Esophagus squamous epithelium (tissue), 5 donors: ENCODE measurements around the gene FAM13B. TPM values are rescaled to one million over a fixed set of nuclear protein-coding genes. Genes with fewer than 3 reads are reported as not detected.
"Not testable (repeated sequence)": the region's sequence is repeated elsewhere in the genome, so short reads cannot be mapped to it uniquely, and the experiment has no call there.

Experiments used
- DNase-seq: peaks from one replicate; lab custom pipeline; 2025; lab: John Stamatoyannopoulos, UW
- H3K27ac ChIP-seq, 4 donors: fragments of 200-600 bp; sonication (generic); one replicate each; pipeline ENCODE4 v1.5.1; 2016 to 2019; ENCODE audit warnings: mild to moderate bottlenecking in 1 of 4
- H3K27me3 ChIP-seq, 4 donors: fragments of 200-600 bp; sonication (generic); 1 replicate in 3 of 4; 2 replicates in 1 of 4; pipeline versions ENCODE4 v1.5.1 to v1.6.0; 2017 to 2021; ENCODE audit warnings: antibody characterized with exemption in 1 of 4
- H3K36me3 ChIP-seq, 3 donors: fragments of 200-600 bp; sonication (generic); one replicate each; pipeline ENCODE4 v1.5.1; 2016 to 2019
- H3K4me1 ChIP-seq, 3 donors: fragments of 200-600 bp; sonication (generic); one replicate each; pipeline ENCODE4 v1.5.1; 2017 to 2019
- H3K4me3 ChIP-seq, 4 donors: fragments of 200-600 bp; sonication (generic); 1 replicate in 3 of 4; 2 replicates in 1 of 4; pipeline ENCODE4 v1.5.1; 2016 to 2019; ENCODE audit warnings: mild to moderate bottlenecking in 2 of 4, moderate library complexity in 1 of 4
- H3K9me3 ChIP-seq, 3 donors: fragments of 200-600 bp; sonication (generic); one replicate each; pipeline ENCODE4 v1.5.1; 2016 to 2019
- CTCF ChIP-seq, 6 experiments: fragments of 450-650 bp in 4 of 6; fragments of 200-600 bp in 2 of 6; sonication (generic) in 2 of 6; IDR thresholded peaks; one replicate each; pipeline ENCODE4 v1.5.1; 2016 to 2019; ENCODE audit warnings: antibody characterized with exemption in 6 of 6, mild to moderate bottlenecking in 4 of 6, moderate library complexity in 4 of 6
- POLR2A ChIP-seq, 4 donors: fragments of 450-650 bp; IDR thresholded peaks; one replicate each; pipeline ENCODE4 v1.6.1; 2017; ENCODE audit warnings: antibody characterized with exemption in 4 of 4, mild to moderate bottlenecking in 4 of 4, moderate library complexity in 3 of 4
- WGBS, 2 donors: methylation state at CpG; one replicate each; pipeline ENCODE4 v1.1.5; 2018; 5-methylcytosine and 5-hydroxymethylcytosine counted together
- intact Hi-C: fragments of 100-400 bp; cut with DNase I; formaldehyde crosslinking; loops from one replicate; pipeline ENCODE4 v1.15.0; 2022
- total RNA-seq, 4 donors: library from RNA; depleted of rRNA; stranded (reverse); fragments of >200 nt; gene quantifications; one replicate each; pipeline ENCODE4 v1.1.0, GENCODE V29; 2016
- donor health status: DM: yes; HTN: yes; CAD: no.

Gene FAM13B
- total RNA-seq, 4 donors from 2014 or later, result 12.2 to 46.0 (median 13.9) TPM

- Histone ChIP-seq H3K9me3 (no peaks in the 10 kb centered on the region), H3K4me3 (no peak overlapping the region), H3K36me3 (no peaks in the 10 kb centered on the region), H3K27me3 (peaks cover 0 to 16% (median 0%) of the 10 kb centered on the region in 4 donors), H3K27ac (no peak overlapping the region), H3K4me1 (no peaks in the 10 kb centered on the region)
- DNase-seq, result no peak
- no peak for TF ChIP-seq POLR2A (IDR thresholded peaks at IDR 0.05)
- no peak for TF ChIP-seq CTCF (IDR thresholded peaks at IDR 0.05)
- intact Hi-C loops, result no loop called here
- WGBS, 2 donors, result 43 to 45% methylated on average over 3 of the region's 3 CpGs
Observed at GRCh38 chr5:138054206-138054605, 21.3 kb upstream of the FAM13B start.

GRCh38 chr5:138053554-138053953, 20.7 kb upstream of the FAM13B start:
- no peak for DNase-seq
- Histone ChIP-seq H3K4me1 (no peaks in the 10 kb centered on the region), H3K9me3 (no peaks in the 10 kb centered on the region), H3K27me3 (peaks cover 0 to 16% (median 0%) of the 10 kb centered on the region in 4 donors), H3K36me3 (no peaks in the 10 kb centered on the region), H3K27ac (no peak overlapping the region), H3K4me3 (no peak overlapping the region)
- TF ChIP-seq CTCF (IDR thresholded peaks at IDR 0.05), result no peak
- TF ChIP-seq POLR2A (IDR thresholded peaks at IDR 0.05), result no peak
- WGBS, 2 donors, result 64 to 74% methylated on average over 3 of the region's 3 CpGs
- intact Hi-C loops, result no loop called here

- H3K27me3 ChIP-seq, result peaks cover 0 to 16% (median 0%) of the 10 kb centered on the region in 4 donors
- H3K27ac ChIP-seq, H3K9me3 ChIP-seq, H3K4me3 ChIP-seq, intact Hi-C loops, DNase-seq, H3K36me3 ChIP-seq, H3K4me1 ChIP-seq: not testable (repeated sequence)
- WGBS, 2 donors, result 73 to 100% methylated on average over 1 of the region's 1 CpG
Observed at GRCh38 chr5:138052718-138053117, 19.8 kb upstream of the FAM13B start.

GRCh38 chr5:138051441-138052296, 18.8 kb upstream of the FAM13B start:
- 72 to 74% methylated on average over 9 of the region's 9 CpGs for WGBS, 2 donors
- Histone ChIP-seq H3K27me3 (peaks cover 0 to 16% (median 0%) of the 10 kb centered on the region in 4 donors), H3K4me1 (no peaks in the 10 kb centered on the region), H3K27ac (no peak overlapping the region), H3K4me3 (no peak overlapping the region), H3K36me3 (no peaks in the 10 kb centered on the region), H3K9me3 (no peaks in the 10 kb centered on the region)
- intact Hi-C loops, result no loop called here
- no peak for TF ChIP-seq CTCF (IDR thresholded peaks at IDR 0.05)
- no peak for TF ChIP-seq POLR2A (IDR thresholded peaks at IDR 0.05)
- DNase-seq, result no peak

- DNase-seq, H3K27ac ChIP-seq: not testable (repeated sequence)
- 91 to 92% methylated on average over 3 of the region's 3 CpGs for WGBS, 2 donors
Observed at GRCh38 chr5:138045283-138045682, 12.4 kb upstream of the FAM13B start.

GRCh38 chr5:138038826-138039225, 5.9 kb upstream of the FAM13B start:
- H3K27ac ChIP-seq, result no peak overlapping the region
- H3K27me3 ChIP-seq, result no peaks in the 10 kb centered on the region
- H3K4me1 ChIP-seq, result peaks cover 0 to 11% (median 6%) of the 10 kb centered on the region in 3 donors
- no peak overlapping the region for H3K4me3 ChIP-seq
- no peaks in the 10 kb centered on the region for H3K9me3 ChIP-seq
- TF ChIP-seq POLR2A (IDR thresholded peaks at IDR 0.05), result no peak
- TF ChIP-seq CTCF (IDR thresholded peaks at IDR 0.05), result no peak
- no peak for DNase-seq
- no peaks in the 10 kb centered on the region for H3K36me3 ChIP-seq
- 40 to 67% methylated on average over 1 of the region's 1 CpG for WGBS, 2 donors
- intact Hi-C loops, result no loop called here

More at GRCh38 chr5:138045283-138045682, 12.4 kb upstream of the FAM13B start:
- H3K27me3 ChIP-seq, H3K4me1 ChIP-seq, H3K36me3 ChIP-seq, intact Hi-C loops, H3K4me3 ChIP-seq, H3K9me3 ChIP-seq: not testable (repeated sequence)
